HepG2 (cell line): ENCODE results near the gene IGFN1. TPM values are rescaled to one million over a fixed set of nuclear protein-coding genes. Genes with fewer than 3 reads are reported as not detected.

Experiments
- ATAC-seq: fragments of 200-7000 bp; cut with Tn5 transposase; 3 replicates; pipeline ENCODE4 v1.9.1; 2020; ENCODE audit warnings: mild to moderate bottlenecking, moderate library complexity
- BruUV-seq: library from RNA; stranded (reverse); fragments of 400-500 nt; replicated peaks from 2 replicates; lab custom pipeline; 2021; lab: Mats Ljungman, UMichigan
- CTCF ChIA-PET: fragments of 300-600 bp; formaldehyde crosslinking; extraction: SDS; loops from one replicate; lab custom pipeline; 2021; ENCODE audit warnings: low total read pairs, inconsistent platforms, low intra/inter-chr PET ratio; lab: Yijun Ruan, JAX
- POLR2A ChIA-PET: fragments of 350-600 bp; sonication (Branson Sonifier 250); formaldehyde crosslinking; loops from one replicate; lab custom pipeline; 2020; ENCODE audit warnings: antibody characterized with exemption, inconsistent platforms; lab: Yijun Ruan, JAX
- DNase-seq: peaks from one replicate; pipeline ENCODE4 v3.0.0-alpha.2; 2015; ENCODE audit warnings: low spot score
- FAIRE-seq: peaks from 3 replicates; lab custom pipeline; 2011; peaks lifted over from hg19 to GRCh38; lab: Jason Lieb, UNC
- H2AFZ ChIP-seq: one replicate; pipeline ENCODE4 v1.6.1; 2011; ENCODE audit warnings: low read length, inconsistent platforms
- H3K27ac ChIP-seq: fragments of 300-600 bp; 3 replicates; pipeline ENCODE4 v1.8.0; 2011; ENCODE audit warnings: mixed run types, mild to moderate bottlenecking, mixed read lengths, low read length, inconsistent platforms; ENCODE audit not compliant: insufficient read depth; ENCODE audit errors: extremely low read length
- H3K27me3 ChIP-seq, 2 experiments: fragments of 200-600 bp in 1 of 2; 2 replicates in 1 of 2; 3 replicates in 1 of 2; pipeline versions ENCODE4 v1.6.0 to v1.8.0; 2011; ENCODE audit warnings: low read length in 2 of 2, mild to moderate bottlenecking in 2 of 2, moderate library complexity in 2 of 2, inconsistent platforms in 1 of 2; ENCODE audit not compliant: insufficient read depth in 2 of 2, control insufficient read depth in 1 of 2
- H3K36me3 ChIP-seq, 2 experiments: fragments of 200-600 bp in 1 of 2; replicated peaks in 1 of 2; 2 replicates in 1 of 2; 3 replicates in 1 of 2; pipeline versions ENCODE4 v1.5.1 to v1.8.0; 2011; ENCODE audit warnings: low read length in 2 of 2, inconsistent platforms in 1 of 2; ENCODE audit not compliant: insufficient read depth in 2 of 2, control insufficient read depth in 1 of 2
- H3K4me1 ChIP-seq: 2 replicates; pipeline ENCODE4 v1.5.1; 2012; ENCODE audit warnings: low read length, inconsistent platforms; ENCODE audit not compliant: insufficient read depth
- H3K4me2 ChIP-seq: 2 replicates; pipeline ENCODE4 v1.6.0; 2011; ENCODE audit warnings: low read depth, low read length, inconsistent platforms
- H3K4me3 ChIP-seq, 3 experiments: fragments of 200-600 bp in 1 of 3; sonication (generic), shearing (Covaris generic) in 1 of 3; replicated peaks in 1 of 3; 2 replicates each; pipeline ENCODE4 v1.5.1; 2011 to 2016; ENCODE audit warnings: low read length in 3 of 3, inconsistent platforms in 2 of 3, low read depth in 2 of 3, mild to moderate bottlenecking in 2 of 3, control low read depth in 1 of 3, mixed read lengths in 1 of 3; ENCODE audit not compliant: insufficient read depth in 1 of 3
- H3K79me2 ChIP-seq: one replicate; pipeline ENCODE4 v1.6.1; 2011; ENCODE audit warnings: low read length, inconsistent platforms; ENCODE audit not compliant: insufficient read depth
- H3K9ac ChIP-seq: 2 replicates; pipeline ENCODE4 v1.6.0; 2011; ENCODE audit warnings: mild to moderate bottlenecking, low read depth, low read length, inconsistent platforms; ENCODE audit not compliant: insufficient read depth
- H3K9me3 ChIP-seq: 2 replicates; pipeline ENCODE4 v1.5.1; 2012; ENCODE audit warnings: mild to moderate bottlenecking, low read length
- H4K20me1 ChIP-seq: 2 replicates; pipeline ENCODE4 v1.6.0; 2011; ENCODE audit warnings: inconsistent platforms, mild to moderate bottlenecking, low read length, moderate library complexity; ENCODE audit not compliant: insufficient read depth
- BHLHE40 ChIP-seq: IDR thresholded peaks from 2 replicates; pipeline ENCODE4 v1.6.1; 2011; ENCODE audit warnings: low read length, improper control_type of control experiment
- HDAC1 ChIP-seq: sonication (generic); formaldehyde crosslinking; IDR thresholded peaks from 2 replicates; pipeline ENCODE4 v1.5.1; 2020; ENCODE audit warnings: mild to moderate bottlenecking, missing genetic modification reagents
- MYNN ChIP-seq: sonication (generic); formaldehyde crosslinking; IDR thresholded peaks from 2 replicates; pipeline ENCODE4 v1.4.0; 2020; ENCODE audit warnings: mild to moderate bottlenecking, low read depth, missing genetic modification reagents
- PCBP1 ChIP-seq: fragments of 200-400 bp; formaldehyde crosslinking; IDR thresholded peaks from 2 replicates; pipeline ENCODE4 v1.6.1; 2017; ENCODE audit warnings: mild to moderate bottlenecking, low read depth, low read length, borderline replicate concordance
- SMC3 ChIP-seq: IDR thresholded peaks from 2 replicates; pipeline ENCODE4 v1.6.1; 2011; ENCODE audit warnings: low read length, improper control_type of control experiment
- SP4 ChIP-seq: sonication (generic); formaldehyde crosslinking; IDR thresholded peaks from 2 replicates; pipeline ENCODE4 v1.8.1; 2023; ENCODE audit warnings: mild to moderate bottlenecking, missing genetic modification reagents
- STAG1 ChIP-seq: sonication (generic); formaldehyde crosslinking; IDR thresholded peaks from 2 replicates; pipeline ENCODE4 v1.4.0; 2020; ENCODE audit warnings: missing genetic modification reagents
- ZNF501 ChIP-seq: sonication (generic); formaldehyde crosslinking; IDR thresholded peaks from 2 replicates; pipeline ENCODE4 v1.5.1; 2020; ENCODE audit warnings: mild to moderate bottlenecking, moderate library complexity, missing genetic modification reagents
- ZNF674 ChIP-seq: sonication (generic); formaldehyde crosslinking; IDR thresholded peaks from 2 replicates; pipeline ENCODE4 v1.5.0; 2020; ENCODE audit warnings: low read depth, mild to moderate bottlenecking, missing genetic modification reagents
- WGBS: methylation state at CpG from one replicate; pipeline ENCODE4 v1.1.6; 2017; ENCODE audit warnings: low lambda C conversion rate; 5-methylcytosine and 5-hydroxymethylcytosine counted together
- in situ Hi-C: cut with HindIII; loops from 2 replicates; pipeline ENCODE4 v1.10.0; 2017; ENCODE audit warnings: low pct_unique_long_range_greater_than_20kb; ENCODE audit not compliant: extremely low pct_ligation_motif_present
- intact Hi-C: fragments of 100-400 bp; cut with micrococcal nuclease; formaldehyde crosslinking; loops from one replicate; pipeline ENCODE4 v1.10.0; 2022; ENCODE audit not compliant: unreplicated experiment
- polyA plus RNA-seq, 8 experiments: library from polyadenylated mRNA; depleted of rRNA in 3 of 8; stranded (reverse) in 7 of 8; unstranded in 1 of 8; fragments of >200 nt; fragmentation: Illumina TruSeq in 4 of 8; extraction: Trizol in 4 of 8; gene quantifications; 2 replicates each; pipeline versions ENCODE4 v1.2.1 to v1.2.3, GENCODE V29; 2011 to 2016; ENCODE audit warnings: low read depth in 4 of 8, missing spikeins in 1 of 8, mixed read lengths in 1 of 8; ENCODE audit not compliant: insufficient read depth in 1 of 8
- total RNA-seq, 5 experiments: library from RNA; depleted of rRNA; stranded (reverse); fragments of >200 nt; fragmentation: Illumina TruSeq; extraction: Trizol; gene quantifications; 2 replicates each; pipeline ENCODE4 v1.2.3, GENCODE V29; 2016; ENCODE audit warnings: low read depth in 1 of 5
- TF ChIP-seq, protein P1 (sequence below): sonication (generic); formaldehyde crosslinking; IDR thresholded peaks from 2 replicates; pipeline ENCODE4 v1.9.0; 2022; ENCODE audit warnings: missing genetic modification reagents, mild to moderate bottlenecking, borderline replicate concordance
- TF ChIP-seq, protein P2 (sequence below): sonication (generic); formaldehyde crosslinking; IDR thresholded peaks from 2 replicates; pipeline ENCODE4 v1.5.0; 2020; ENCODE audit warnings: mild to moderate bottlenecking, missing genetic modification reagents, moderate library complexity

The IGFN1 gene
- total and polyA plus RNA-seq, 2 of the 13 experiments (the other 11 are each of a cell fraction or from before 2014, with no cell fraction given) = 0.04 to 0.05 TPM

DNA sequence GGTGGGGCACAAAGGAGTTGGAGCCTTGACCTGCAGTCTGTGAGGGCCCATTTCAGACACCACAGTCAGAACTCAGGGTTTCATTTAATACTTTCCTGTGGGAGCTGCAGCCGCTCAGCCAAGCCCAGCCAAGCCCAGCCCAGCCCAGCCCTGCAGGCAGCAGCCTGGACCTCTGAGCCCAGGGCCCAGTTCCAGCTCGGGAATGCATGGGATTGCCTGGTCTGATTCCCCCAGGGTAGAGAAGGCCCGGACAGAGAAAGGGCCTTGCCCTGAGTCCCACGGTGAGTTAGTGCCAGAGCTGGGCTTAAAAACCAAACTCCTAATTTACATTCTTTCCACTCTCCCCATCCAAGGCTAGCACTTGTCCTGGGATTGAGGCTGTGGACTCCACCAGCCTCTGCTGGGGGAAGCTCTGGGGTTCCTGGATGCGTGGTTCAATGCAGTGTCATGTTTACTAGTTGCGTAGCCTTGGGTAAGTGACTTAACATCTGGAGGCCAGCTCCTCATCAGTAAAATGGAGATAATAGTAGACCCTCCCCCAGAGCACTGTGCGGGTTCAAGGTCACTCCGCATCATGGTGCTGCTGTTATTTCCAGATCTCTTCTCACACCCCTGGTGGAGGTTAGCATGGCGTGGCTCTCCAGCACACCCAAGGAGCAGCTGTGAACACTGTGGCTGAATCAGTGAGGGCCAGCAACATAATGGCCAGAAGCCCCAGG, 63.4 kb downstream of the IGFN1 start:
- Histone ChIP-seq H3K27ac (no peak overlapping the region), H3K36me3 (no peaks in the 10 kb centered on the region), H3K4me3 (no peak overlapping the region), H2AFZ (no peak overlapping the region), H3K4me2 (no peak overlapping the region), H3K9ac (no peak overlapping the region), H3K9me3 (no peaks in the 10 kb centered on the region), H3K4me1 (no peaks in the 10 kb centered on the region), H3K79me2 (no peaks in the 10 kb centered on the region), H3K27me3 (peaks cover 3 to 7% of the 10 kb centered on the region in 2 experiments; a peak in 4 of 5 replicates), H4K20me1 (no peaks in the 10 kb centered on the region; the same call in 1 of the 2 replicates)
- FAIRE-seq = no peak
- ChIA-PET CTCF (interaction anchor here (0.7 to 2.6 kb wide), 2 partner anchors 92 to 107 kb away, joined by 4 to 37 read pairs; no protein-coding TSS in a partner anchor), POLR2A (no interaction called here)
- TF ChIP-seq ZNF674 = no peak
- 0 out of 2 replicates have a peak, but pooled peaks have one; percentile 19 for TF ChIP-seq SP4 (CRISPR knock-in tag)
- TF ChIP-seq ZNF501 (CRISPR knock-in tag) = peak; percentile 48; the same call in 1 of the 2 replicates
- no TSS peak for BruUV-seq
- intact Hi-C loops (loop anchor here (1.0 to 2.0 kb wide), 2 partner anchors 93 to 107 kb away; no protein-coding TSS in a partner anchor), in situ Hi-C loops (no loop called here)
- DNase-seq = no peak
- peak; percentile 51 for ATAC-seq
- WGBS = 41% methylated on average over 8 of the region's 9 CpGs

GRCh38 chr1:201254625-201255478, 64.2 kb downstream of the IGFN1 start:
- no peaks in the 10 kb centered on the region for H3K79me2 ChIP-seq
- ATAC-seq = peak; percentile 92
- CTCF ChIA-PET = interaction anchor here (0.7 to 2.6 kb wide), 3 partner anchors 92 to 106 kb away, joined by 3 to 37 read pairs (median 4); no protein-coding TSS in a partner anchor
- no peak overlapping the region for H3K9ac ChIP-seq
- no peaks in the 10 kb centered on the region for H3K9me3 ChIP-seq
- no peak overlapping the region for H2AFZ ChIP-seq
- H3K27me3 ChIP-seq = peaks cover 3 to 7% of the 10 kb centered on the region in 2 experiments; a peak in 4 of 5 replicates
- H3K4me2 ChIP-seq = no peak overlapping the region
- 25% methylated on average over 8 of the region's 24 CpGs for WGBS
- no TSS peak for BruUV-seq
- H3K4me3 ChIP-seq = no peak overlapping the region
- intact Hi-C loops (loop anchor here (1.0 to 2.0 kb wide), 2 partner anchors 92 to 106 kb away; no protein-coding TSS in a partner anchor), in situ Hi-C loops (no loop called here)
- peak; percentile 15 for DNase-seq
- H4K20me1 ChIP-seq = no peaks in the 10 kb centered on the region; the same call in 1 of the 2 replicates
- POLR2A ChIA-PET = no interaction called here
- peak; percentile 32 for FAIRE-seq
- H3K36me3 ChIP-seq = no peaks in the 10 kb centered on the region
- H3K4me1 ChIP-seq = no peaks in the 10 kb centered on the region
- H3K27ac ChIP-seq = no peak overlapping the region
- TF ChIP-seq ZNF501 (CRISPR knock-in tag) (0 out of 2 replicates have a peak, but pooled peaks have one; percentile 24), SMC3 (peak; percentile 45; the same call in 1 of the 2 replicates), HDAC1 (CRISPR knock-in tag) (0 out of 2 replicates have a peak, but pooled peaks have one; percentile 24), PCBP1 (peak; percentile 64; the same call in 1 of the 2 replicates), STAG1 (peak; percentile 88), MYNN (CRISPR knock-in tag) (no peak), BHLHE40 (0 out of 2 replicates have a peak, but pooled peaks have one; percentile 28)
- TF ChIP-seq, protein P1, sequence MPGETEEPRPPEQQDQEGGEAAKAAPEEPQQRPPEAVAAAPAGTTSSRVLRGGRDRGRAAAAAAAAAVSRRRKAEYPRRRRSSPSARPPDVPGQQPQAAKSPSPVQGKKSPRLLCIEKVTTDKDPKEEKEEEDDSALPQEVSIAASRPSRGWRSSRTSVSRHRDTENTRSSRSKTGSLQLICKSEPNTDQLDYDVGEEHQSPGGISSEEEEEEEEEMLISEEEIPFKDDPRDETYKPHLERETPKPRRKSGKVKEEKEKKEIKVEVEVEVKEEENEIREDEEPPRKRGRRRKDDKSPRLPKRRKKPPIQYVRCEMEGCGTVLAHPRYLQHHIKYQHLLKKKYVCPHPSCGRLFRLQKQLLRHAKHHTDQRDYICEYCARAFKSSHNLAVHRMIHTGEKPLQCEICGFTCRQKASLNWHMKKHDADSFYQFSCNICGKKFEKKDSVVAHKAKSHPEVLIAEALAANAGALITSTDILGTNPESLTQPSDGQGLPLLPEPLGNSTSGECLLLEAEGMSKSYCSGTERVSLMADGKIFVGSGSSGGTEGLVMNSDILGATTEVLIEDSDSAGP (CRISPR knock-in tag) = 0 out of 2 replicates have a peak, but pooled peaks have one; percentile 25
- TF ChIP-seq, protein P2, sequence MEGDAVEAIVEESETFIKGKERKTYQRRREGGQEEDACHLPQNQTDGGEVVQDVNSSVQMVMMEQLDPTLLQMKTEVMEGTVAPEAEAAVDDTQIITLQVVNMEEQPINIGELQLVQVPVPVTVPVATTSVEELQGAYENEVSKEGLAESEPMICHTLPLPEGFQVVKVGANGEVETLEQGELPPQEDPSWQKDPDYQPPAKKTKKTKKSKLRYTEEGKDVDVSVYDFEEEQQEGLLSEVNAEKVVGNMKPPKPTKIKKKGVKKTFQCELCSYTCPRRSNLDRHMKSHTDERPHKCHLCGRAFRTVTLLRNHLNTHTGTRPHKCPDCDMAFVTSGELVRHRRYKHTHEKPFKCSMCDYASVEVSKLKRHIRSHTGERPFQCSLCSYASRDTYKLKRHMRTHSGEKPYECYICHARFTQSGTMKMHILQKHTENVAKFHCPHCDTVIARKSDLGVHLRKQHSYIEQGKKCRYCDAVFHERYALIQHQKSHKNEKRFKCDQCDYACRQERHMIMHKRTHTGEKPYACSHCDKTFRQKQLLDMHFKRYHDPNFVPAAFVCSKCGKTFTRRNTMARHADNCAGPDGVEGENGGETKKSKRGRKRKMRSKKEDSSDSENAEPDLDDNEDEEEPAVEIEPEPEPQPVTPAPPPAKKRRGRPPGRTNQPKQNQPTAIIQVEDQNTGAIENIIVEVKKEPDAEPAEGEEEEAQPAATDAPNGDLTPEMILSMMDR = peak; percentile 93
